ENCODE data around the gene ZFYVE16.

- TF ChIP-seq CTCF (conservative IDR thresholded peaks at IDR 0.05; ENCODE audit: low read depth, low read length), result no peak
- TF ChIP-seq RAD21 (IDR thresholded peaks at IDR 0.05; ENCODE audit: low read length), result no peak
- no peak for TF ChIP-seq CEBPB (IDR thresholded peaks at IDR 0.05; ENCODE audit: low read depth, low read length)
- TF ChIP-seq ELK1 (IDR thresholded peaks at IDR 0.05; ENCODE audit: borderline replicate concordance, low read depth, low read length), result no peak
- TF ChIP-seq FOS (IDR thresholded peaks at IDR 0.05; ENCODE audit: low read depth, low read length), result no peak
Measured at GRCh38 chr5:80408484-80409366, 861 bp downstream of the ZFYVE16 start.
